ENCODE data around the gene SLC6A8. TPM values are rescaled to one million over a fixed set of nuclear protein-coding genes. Genes with fewer than 3 reads are reported as not detected.

Gene SLC6A8
- total RNA-seq, 1 donor from 2014 or later: 57.9 TPM

DNA sequence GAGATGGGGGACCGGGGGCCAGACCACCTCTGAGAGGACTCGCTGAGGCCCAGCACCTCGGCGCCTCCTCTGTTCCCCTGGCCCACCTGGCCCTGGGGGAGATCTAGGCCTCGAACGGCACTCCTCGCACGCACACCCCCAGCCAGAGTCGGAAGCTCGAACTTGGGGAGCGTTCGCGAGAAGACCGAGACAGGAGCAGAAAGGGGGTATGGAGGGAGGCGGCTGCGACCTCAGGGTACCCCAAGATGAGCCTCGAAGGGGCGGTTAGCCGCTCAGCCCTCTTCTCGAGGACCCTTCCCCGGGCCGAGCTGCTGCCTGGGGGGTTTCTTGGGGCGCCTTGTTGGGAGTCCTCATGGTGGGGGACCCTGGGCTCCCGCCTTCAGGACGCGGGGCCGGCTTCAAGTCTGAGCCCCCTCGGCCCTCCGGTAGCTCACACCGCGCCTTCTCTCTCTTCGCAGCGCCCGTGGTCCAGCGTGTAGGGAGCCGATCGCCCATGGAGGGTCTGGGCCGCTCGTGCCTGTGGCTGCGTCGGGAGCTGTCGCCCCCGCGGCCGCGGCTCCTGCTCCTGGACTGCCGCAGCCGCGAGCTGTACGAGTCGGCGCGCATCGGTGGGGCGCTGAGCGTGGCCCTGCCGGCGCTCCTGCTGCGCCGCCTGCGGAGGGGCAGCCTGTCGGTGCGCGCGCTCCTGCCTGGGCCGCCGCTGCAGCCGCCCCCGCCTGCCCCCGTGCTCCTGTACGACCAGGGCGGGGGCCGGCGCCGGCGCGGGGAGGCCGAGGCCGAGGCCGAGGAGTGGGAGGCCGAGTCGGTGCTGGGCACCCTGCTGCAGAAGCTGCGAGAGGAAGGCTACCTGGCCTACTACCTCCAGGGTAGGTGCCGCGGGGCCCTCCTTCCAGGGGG is 40.0 kb upstream of the SLC6A8 start:
- H3K27me3 ChIP-seq (ENCODE audit: insufficient read depth, low read length): peaks cover 22% of the 10 kb centered on the region
- H3K27ac Mint-ChIP-seq (ENCODE audit: unreplicated experiment): no peak overlapping the region
- no peaks in the 10 kb centered on the region for H4K20me1 ChIP-seq (ENCODE audit: insufficient read depth, low read length)
- DNase-seq (ENCODE audit: low read depth) (no peak), FAIRE-seq (no peak)
- H2AFZ ChIP-seq (ENCODE audit: low read depth, low read length): no peak overlapping the region
- no peaks in the 10 kb centered on the region for H3K9me3 ChIP-seq (ENCODE audit: insufficient read depth, low read depth, low read length)
- H3K4me3 Mint-ChIP-seq (ENCODE audit: unreplicated experiment): no peak overlapping the region
- no peaks in the 10 kb centered on the region for H3K79me2 ChIP-seq (ENCODE audit: insufficient read depth, low read length)
- no peak overlapping the region for H3K27ac ChIP-seq (ENCODE audit: low read depth, low read length)
- no peak overlapping the region for H3K4me3 ChIP-seq (ENCODE audit: insufficient read depth, low read depth, low read length)
- no peaks in the 10 kb centered on the region for H3K36me3 Mint-ChIP-seq (ENCODE audit: low read depth, unreplicated experiment)
- H3K36me3 ChIP-seq (ENCODE audit: insufficient read depth, low read length): no peaks in the 10 kb centered on the region
- no peak overlapping the region for H3K9ac ChIP-seq (ENCODE audit: low read length)
- H3K4me1 Mint-ChIP-seq (ENCODE audit: low read depth, unreplicated experiment): no peaks in the 10 kb centered on the region
- H3K4me1 ChIP-seq (ENCODE audit: insufficient read depth, low read length): no peaks in the 10 kb centered on the region
- H3K27me3 Mint-ChIP-seq (ENCODE audit: low read depth, unreplicated experiment): peaks cover 31% of the 10 kb centered on the region
- peak; percentile 64 for TF ChIP-seq EZH2 (IDR thresholded peaks at IDR 0.05; ENCODE audit: insufficient read depth, low read length)
- TF ChIP-seq, protein P1, sequence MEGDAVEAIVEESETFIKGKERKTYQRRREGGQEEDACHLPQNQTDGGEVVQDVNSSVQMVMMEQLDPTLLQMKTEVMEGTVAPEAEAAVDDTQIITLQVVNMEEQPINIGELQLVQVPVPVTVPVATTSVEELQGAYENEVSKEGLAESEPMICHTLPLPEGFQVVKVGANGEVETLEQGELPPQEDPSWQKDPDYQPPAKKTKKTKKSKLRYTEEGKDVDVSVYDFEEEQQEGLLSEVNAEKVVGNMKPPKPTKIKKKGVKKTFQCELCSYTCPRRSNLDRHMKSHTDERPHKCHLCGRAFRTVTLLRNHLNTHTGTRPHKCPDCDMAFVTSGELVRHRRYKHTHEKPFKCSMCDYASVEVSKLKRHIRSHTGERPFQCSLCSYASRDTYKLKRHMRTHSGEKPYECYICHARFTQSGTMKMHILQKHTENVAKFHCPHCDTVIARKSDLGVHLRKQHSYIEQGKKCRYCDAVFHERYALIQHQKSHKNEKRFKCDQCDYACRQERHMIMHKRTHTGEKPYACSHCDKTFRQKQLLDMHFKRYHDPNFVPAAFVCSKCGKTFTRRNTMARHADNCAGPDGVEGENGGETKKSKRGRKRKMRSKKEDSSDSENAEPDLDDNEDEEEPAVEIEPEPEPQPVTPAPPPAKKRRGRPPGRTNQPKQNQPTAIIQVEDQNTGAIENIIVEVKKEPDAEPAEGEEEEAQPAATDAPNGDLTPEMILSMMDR (IDR thresholded peaks at IDR 0.05; ENCODE audit: insufficient read depth, low read depth, low read length): no peak
- H3K9me3 Mint-ChIP-seq (ENCODE audit: unreplicated experiment): no peaks in the 10 kb centered on the region
- peak overlapping the region; percentile 46 for H3K4me2 ChIP-seq (ENCODE audit: low read length)

DNA sequence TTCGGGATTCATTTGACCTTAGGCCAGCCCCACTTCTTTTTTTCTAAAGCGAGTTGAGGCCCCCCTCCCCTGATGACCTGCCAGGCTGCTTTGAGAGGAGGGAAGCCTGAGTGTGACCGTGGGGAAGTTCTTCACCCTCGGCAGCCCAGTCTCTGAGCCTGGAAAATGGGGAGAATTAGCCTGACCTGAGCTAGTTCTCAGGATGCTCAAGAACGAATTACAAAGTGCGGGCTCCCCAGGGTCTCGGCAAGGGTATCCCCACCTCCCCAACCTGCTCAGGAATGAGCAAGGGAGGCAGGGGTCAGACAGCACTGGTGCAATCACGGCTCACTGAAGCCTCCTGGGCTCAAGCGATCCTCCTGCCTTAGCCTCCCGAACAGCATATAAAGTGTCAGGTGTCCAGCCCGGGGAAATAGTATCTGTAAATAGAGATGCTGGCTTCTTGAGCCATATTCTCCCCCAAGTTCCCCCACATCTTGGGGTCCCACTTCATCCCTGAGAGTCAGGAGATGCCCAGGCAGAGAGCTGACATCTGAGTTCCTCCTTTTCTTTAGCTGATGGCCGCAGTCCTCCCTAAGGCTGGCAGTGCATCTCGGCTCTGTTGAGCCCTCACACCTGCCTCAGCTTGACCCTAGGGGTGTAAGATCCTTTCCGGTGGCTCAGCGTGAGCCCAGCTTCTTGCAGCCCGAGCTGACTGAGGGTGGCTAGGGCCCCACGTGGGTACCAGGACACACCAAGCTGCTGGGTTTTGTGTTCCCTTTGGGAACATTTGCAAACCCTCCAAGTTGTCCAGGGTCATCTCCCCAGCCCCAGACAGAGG is 39.2 kb upstream of the SLC6A8 start:
- Histone ChIP-seq H3K4me3 (ENCODE audit: insufficient read depth, low read depth, low read length) (no peak overlapping the region), H4K20me1 (ENCODE audit: insufficient read depth, low read length) (no peaks in the 10 kb centered on the region), H3K4me2 (ENCODE audit: low read length) (no peak overlapping the region), H3K9ac (ENCODE audit: low read length) (no peak overlapping the region), H2AFZ (ENCODE audit: low read depth, low read length) (no peak overlapping the region), H3K9me3 (ENCODE audit: insufficient read depth, low read depth, low read length) (no peaks in the 10 kb centered on the region), H3K79me2 (ENCODE audit: insufficient read depth, low read length) (no peaks in the 10 kb centered on the region), H3K27me3 (ENCODE audit: insufficient read depth, low read length) (peaks cover 18% of the 10 kb centered on the region), H3K27ac (ENCODE audit: low read depth, low read length) (no peak overlapping the region), H3K36me3 (ENCODE audit: insufficient read depth, low read length) (no peaks in the 10 kb centered on the region), H3K4me1 (ENCODE audit: insufficient read depth, low read length) (no peaks in the 10 kb centered on the region)
- no peaks in the 10 kb centered on the region for H3K36me3 Mint-ChIP-seq (ENCODE audit: low read depth, unreplicated experiment)
- peaks cover 27% of the 10 kb centered on the region for H3K27me3 Mint-ChIP-seq (ENCODE audit: low read depth, unreplicated experiment)
- H3K9me3 Mint-ChIP-seq (ENCODE audit: unreplicated experiment): no peaks in the 10 kb centered on the region
- no peak for DNase-seq (ENCODE audit: low read depth)
- H3K4me3 Mint-ChIP-seq (ENCODE audit: unreplicated experiment): no peak overlapping the region
- TF ChIP-seq EZH2 (IDR thresholded peaks at IDR 0.05; ENCODE audit: insufficient read depth, low read length): no peak
- TF ChIP-seq, protein P1 (IDR thresholded peaks at IDR 0.05; ENCODE audit: insufficient read depth, low read depth, low read length): no peak
- H3K4me1 Mint-ChIP-seq (ENCODE audit: low read depth, unreplicated experiment): no peaks in the 10 kb centered on the region
- H3K27ac Mint-ChIP-seq (ENCODE audit: unreplicated experiment): no peak overlapping the region
- FAIRE-seq: no peak
